Keratinocyte (primary cell): Measurements from ENCODE around the gene ANXA3. TPM values are rescaled to one million over a fixed set of nuclear protein-coding genes. Genes with fewer than 3 reads are reported as not detected.

ENCODE experiments used
- DNase-seq: peaks from one replicate; pipeline ENCODE4 v3.0.0-alpha.2; 2011; ENCODE audit warnings: low read depth, missing footprints, low spot score
- FAIRE-seq: peaks from 2 replicates; lab custom pipeline; 2011; peaks lifted over from hg19 to GRCh38; lab: Jason Lieb, UNC
- H2AFZ ChIP-seq: 2 replicates; pipeline ENCODE4 v1.6.0; 2012; ENCODE audit warnings: low read length, control low read depth, inconsistent platforms; ENCODE audit not compliant: control insufficient read depth
- H3K27ac ChIP-seq: 2 replicates; pipeline ENCODE4 v1.5.1; 2011; ENCODE audit warnings: low read length; ENCODE audit not compliant: control insufficient read depth, insufficient read depth
- H3K27me3 ChIP-seq: 3 replicates; pipeline ENCODE4 v1.6.0; 2011; ENCODE audit warnings: low read length; ENCODE audit not compliant: control insufficient read depth, insufficient read depth; ENCODE audit errors: extremely low read depth
- H3K36me3 ChIP-seq, 2 experiments: 2 replicates in 1 of 2; 3 replicates in 1 of 2; pipeline ENCODE4 v1.5.1; 2011; ENCODE audit warnings: low read length in 2 of 2, mild to moderate bottlenecking in 1 of 2; ENCODE audit not compliant: control insufficient read depth in 2 of 2, insufficient read depth in 2 of 2; ENCODE audit errors: extremely low read depth in 1 of 2
- H3K4me1 ChIP-seq: 3 replicates; pipeline ENCODE4 v1.5.1; 2011; ENCODE audit warnings: low read length; ENCODE audit not compliant: control insufficient read depth, insufficient read depth; ENCODE audit errors: extremely low read depth
- H3K4me2 ChIP-seq: 3 replicates; pipeline ENCODE4 v1.6.0; 2011; ENCODE audit warnings: low read depth, low read length; ENCODE audit not compliant: control insufficient read depth, insufficient read depth; ENCODE audit errors: extremely low read depth
- H3K4me3 ChIP-seq, 3 experiments: fragments of 200-600 bp in 1 of 3; sonication (generic) in 1 of 3; 2 replicates in 2 of 3; 3 replicates in 1 of 3; pipeline ENCODE4 v1.5.1; 2011 to 2016; ENCODE audit warnings: low read length in 3 of 3, mild to moderate bottlenecking in 3 of 3, control low read depth in 2 of 3, inconsistent platforms in 1 of 3, low read depth in 1 of 3, mixed read lengths in 1 of 3, mixed run types in 1 of 3, moderate library complexity in 1 of 3; ENCODE audit not compliant: control insufficient read depth in 2 of 3, insufficient read depth in 2 of 3; ENCODE audit errors: extremely low read depth in 1 of 3
- H3K79me2 ChIP-seq: 2 replicates; pipeline ENCODE4 v1.6.0; 2012; ENCODE audit warnings: low read length; ENCODE audit not compliant: control insufficient read depth, insufficient read depth
- H3K9ac ChIP-seq: 3 replicates; pipeline ENCODE4 v1.6.0; 2011; ENCODE audit warnings: low read length; ENCODE audit not compliant: control insufficient read depth, insufficient read depth; ENCODE audit errors: extremely low read depth
- H3K9me1 ChIP-seq: 3 replicates; pipeline ENCODE4 v1.6.0; 2011; ENCODE audit warnings: low read length; ENCODE audit not compliant: control insufficient read depth, insufficient read depth; ENCODE audit errors: extremely low read depth
- H3K9me3 ChIP-seq: 2 replicates; pipeline ENCODE4 v1.5.1; 2012; ENCODE audit warnings: low read depth, low read length; ENCODE audit not compliant: control insufficient read depth
- H4K20me1 ChIP-seq: 3 replicates; pipeline ENCODE4 v1.6.0; 2011; ENCODE audit warnings: low read length; ENCODE audit not compliant: control insufficient read depth, insufficient read depth; ENCODE audit errors: extremely low read depth
- CTCF ChIP-seq, 3 experiments: IDR thresholded peaks in 1 of 3; conservative IDR thresholded peaks in 1 of 3; optimal IDR thresholded peaks in 1 of 3; 2 replicates in 2 of 3; 3 replicates in 1 of 3; pipeline versions ENCODE3 to v1.5.1; 2011; ENCODE audit warnings: low read length in 3 of 3, mild to moderate bottlenecking in 3 of 3, moderate library complexity in 2 of 3, control low read depth in 1 of 3, inconsistent platforms in 1 of 3; ENCODE audit not compliant: insufficient read depth in 2 of 3; ENCODE audit errors: extremely low read depth in 1 of 3
- EZH2 ChIP-seq: IDR thresholded peaks from one replicate; pipeline ENCODE4 v1.6.1; 2012; ENCODE audit warnings: inconsistent platforms, mild to moderate bottlenecking, low read length, moderate library complexity
- dilution Hi-C: fragments of 300-500 bp; cut with MboI; formaldehyde crosslinking; loops from one replicate; pipeline ENCODE4 v1.7.0; 2020; ENCODE audit warnings: low sequenced_read_pairs; ENCODE audit not compliant: extremely low pct_ligation_motif_present
- polyA plus RNA-seq, 5 experiments: library from polyadenylated mRNA; depleted of rRNA in 3 of 5; stranded (reverse) in 3 of 5; stranded (forward) in 1 of 5; unstranded in 1 of 5; fragments of >200 nt; gene quantifications; 1 replicate in 1 of 5; 2 replicates in 3 of 5; 3 replicates in 1 of 5; pipeline versions ENCODE4 v1.2.1 to v1.2.3, GENCODE V29; 2011 to 2012; ENCODE audit warnings: missing spikeins in 2 of 5, low read depth in 1 of 5, low replicate concordance in 1 of 5

Gene ANXA3
- polyA plus RNA-seq, 1 donor (not counting 4 experiments of a cell fraction or from before 2014, with no cell fraction given): 463 TPM

GRCh38 chr4:78654807-78655206, 103.2 kb downstream of the ANXA3 start:
- H3K36me3 ChIP-seq: no peaks in the 10 kb centered on the region
- peaks cover 3% of the 10 kb centered on the region for H3K9me1 ChIP-seq
- TF ChIP-seq CTCF (optimal IDR thresholded peaks at IDR 0.05 in 1 of 3, IDR thresholded peaks at IDR 0.05 in 1 of 3, conservative IDR thresholded peaks at IDR 0.05 in 1 of 3; ENCODE audit: extremely low read depth in 1 of 3, insufficient read depth in 2 of 3, low read length in 3 of 3): no peak
- TF ChIP-seq EZH2: no peak
- no peak overlapping the region for H3K4me3 ChIP-seq
- H3K79me2 ChIP-seq: no peaks in the 10 kb centered on the region
- no peaks in the 10 kb centered on the region for H3K9me3 ChIP-seq
- no peak overlapping the region for H3K27ac ChIP-seq
- no peak overlapping the region for H3K9ac ChIP-seq
- no peaks in the 10 kb centered on the region for H3K27me3 ChIP-seq
- H3K4me2 ChIP-seq: no peak overlapping the region
- FAIRE-seq: no peak
- no peak overlapping the region for H2AFZ ChIP-seq
- H4K20me1 ChIP-seq: no peaks in the 10 kb centered on the region
- dilution Hi-C loops: no loop called here
- peaks cover 22% of the 10 kb centered on the region for H3K4me1 ChIP-seq
- no peak for DNase-seq

GRCh38 chr4:78656968-78657445, 105.4 kb downstream of the ANXA3 start:
- peaks cover 6% of the 10 kb centered on the region for H3K4me1 ChIP-seq
- no peaks in the 10 kb centered on the region for H3K9me1 ChIP-seq
- H3K9ac ChIP-seq: no peak overlapping the region
- H3K36me3 ChIP-seq: no peaks in the 10 kb centered on the region
- H2AFZ ChIP-seq: no peak overlapping the region
- H3K79me2 ChIP-seq: no peaks in the 10 kb centered on the region
- no peak overlapping the region for H3K27ac ChIP-seq
- DNase-seq (no peak), FAIRE-seq (no peak)
- H3K4me3 ChIP-seq: no peak overlapping the region
- TF ChIP-seq EZH2: no peak
- no peak for TF ChIP-seq CTCF (optimal IDR thresholded peaks at IDR 0.05 in 1 of 3, IDR thresholded peaks at IDR 0.05 in 1 of 3, conservative IDR thresholded peaks at IDR 0.05 in 1 of 3; ENCODE audit: extremely low read depth in 1 of 3, insufficient read depth in 2 of 3, low read length in 3 of 3)
- H3K9me3 ChIP-seq: no peaks in the 10 kb centered on the region
- H3K27me3 ChIP-seq: no peaks in the 10 kb centered on the region
- H4K20me1 ChIP-seq: no peaks in the 10 kb centered on the region
- dilution Hi-C loops: no loop called here
- H3K4me2 ChIP-seq: no peak overlapping the region
